Mesendoderm (in vitro differentiated cells): ENCODE measurements around the gene RNASE8.

ENCODE experiments used
- DNase-seq: peaks from one replicate; pipeline ENCODE4 v3.0.0; 2013
- H2AK5ac ChIP-seq: 2 replicates; pipeline ENCODE4 v1.6.1; 2013; ENCODE audit warnings: low read length, inconsistent platforms
- H2BK120ac ChIP-seq: 2 replicates; pipeline ENCODE4 v1.6.1; 2013; ENCODE audit warnings: low read depth, mild to moderate bottlenecking, low read length, moderate library complexity, mixed read lengths
- H2BK15ac ChIP-seq: replicated peaks from 2 replicates; pipeline ENCODE4 v1.6.1; 2013; ENCODE audit warnings: low read depth, mild to moderate bottlenecking, moderate library complexity
- H2BK5ac ChIP-seq: 2 replicates; pipeline ENCODE4 v1.6.1; 2013; ENCODE audit warnings: low read length, inconsistent platforms
- H3K18ac ChIP-seq: 2 replicates; pipeline ENCODE4 v1.6.1; 2013; ENCODE audit warnings: mild to moderate bottlenecking, low read length, mixed read lengths
- H3K23ac ChIP-seq: one replicate; pipeline ENCODE4 v1.6.1; 2013; ENCODE audit warnings: low read length
- H3K27ac ChIP-seq: 2 replicates; pipeline ENCODE4 v1.5.1; 2013; ENCODE audit warnings: low read depth, mild to moderate bottlenecking, inconsistent platforms, low read length, moderate library complexity
- H3K27me3 ChIP-seq: 2 replicates; pipeline ENCODE4 v1.6.1; 2013; ENCODE audit warnings: low read length, control low read depth, mild to moderate bottlenecking, inconsistent platforms; ENCODE audit not compliant: insufficient read depth, poor library complexity
- H3K36me3 ChIP-seq: 2 replicates; pipeline ENCODE4 v1.6.1; 2013; ENCODE audit warnings: low read length, inconsistent platforms; ENCODE audit not compliant: control insufficient read depth, insufficient read depth
- H3K4ac ChIP-seq: one replicate; pipeline ENCODE4 v1.6.1; 2013; ENCODE audit warnings: low read depth, mild to moderate bottlenecking, low read length, moderate library complexity
- H3K4me1 ChIP-seq: 2 replicates; pipeline ENCODE4 v1.6.1; 2013; ENCODE audit warnings: low read depth, low read length, inconsistent platforms; ENCODE audit not compliant: control insufficient read depth
- H3K4me2 ChIP-seq: 2 replicates; pipeline ENCODE4 v1.6.1; 2013; ENCODE audit warnings: low read length
- H3K4me3 ChIP-seq: 2 replicates; pipeline ENCODE4 v1.5.1; 2013; ENCODE audit warnings: mild to moderate bottlenecking, low read length
- H3K56ac ChIP-seq: one replicate; pipeline ENCODE4 v1.6.1; 2013; ENCODE audit warnings: low read length
- H3K79me1 ChIP-seq: 2 replicates; pipeline ENCODE4 v1.6.1; 2013; ENCODE audit warnings: low read length, inconsistent platforms
- H3K79me2 ChIP-seq: 2 replicates; pipeline ENCODE4 v1.6.1; 2013; ENCODE audit warnings: mild to moderate bottlenecking, low read length; ENCODE audit not compliant: control insufficient read depth, insufficient read depth
- H3K9ac ChIP-seq: 2 replicates; pipeline ENCODE4 v1.6.1; 2013; ENCODE audit warnings: low read length, inconsistent platforms
- H4K5ac ChIP-seq: one replicate; pipeline ENCODE4 v1.6.1; 2013; ENCODE audit warnings: low read length
- H4K8ac ChIP-seq: one replicate; pipeline ENCODE4 v1.6.1; 2013; ENCODE audit warnings: low read depth, mild to moderate bottlenecking, control low read depth, low read length, moderate library complexity
- WGBS: extraction: QIAGEN DNeasy Blood & Tissue Kit; methylation state at CpG from one replicate; pipeline ENCODE4 v1.1.7; 2013; ENCODE audit warnings: low lambda C conversion rate, missing lambda C conversion rate; ENCODE audit not compliant: insufficient coverage; ENCODE audit errors: extremely low coverage; 5-methylcytosine and 5-hydroxymethylcytosine counted together

RNASE8 gene

GRCh38 chr14:21016413-21017190, 41.0 kb upstream of the RNASE8 start:
- H2BK5ac ChIP-seq: no peak overlapping the region
- H3K4ac ChIP-seq: no peak overlapping the region
- H3K9ac ChIP-seq: no peak overlapping the region
- H2AK5ac ChIP-seq: no peak overlapping the region
- H4K8ac ChIP-seq: no peak overlapping the region
- no peak overlapping the region for H3K18ac ChIP-seq
- H3K27ac ChIP-seq: no peak overlapping the region
- no peaks in the 10 kb centered on the region for H3K27me3 ChIP-seq
- WGBS: no CpG with 5 or more reads among the region's 9 CpGs
- no peak overlapping the region for H3K23ac ChIP-seq
- no peaks in the 10 kb centered on the region for H3K79me2 ChIP-seq
- H3K56ac ChIP-seq: no peak overlapping the region
- no peak overlapping the region for H2BK15ac ChIP-seq
- H4K5ac ChIP-seq: no peak overlapping the region
- peaks cover 2% of the 10 kb centered on the region for H3K4me1 ChIP-seq
- H3K79me1 ChIP-seq: no peaks in the 10 kb centered on the region
- DNase-seq: no peak
- H3K36me3 ChIP-seq: no peaks in the 10 kb centered on the region
- no peak overlapping the region for H3K4me3 ChIP-seq
- H2BK120ac ChIP-seq: no peak overlapping the region
- no peak overlapping the region for H3K4me2 ChIP-seq

GRCh38 chr14:21017528-21018245, 39.9 kb upstream of the RNASE8 start:
- Histone ChIP-seq H2BK120ac (no peak overlapping the region), H2AK5ac (no peak overlapping the region), H2BK15ac (no peak overlapping the region), H3K79me1 (no peaks in the 10 kb centered on the region), H3K4me2 (no peak overlapping the region), H3K36me3 (no peaks in the 10 kb centered on the region), H3K4me3 (no peak overlapping the region), H3K27me3 (no peaks in the 10 kb centered on the region), H3K4ac (no peak overlapping the region), H2BK5ac (no peak overlapping the region), H3K18ac (no peak overlapping the region), H3K79me2 (no peaks in the 10 kb centered on the region), H3K23ac (no peak overlapping the region), H3K4me1 (peaks cover 2% of the 10 kb centered on the region), H4K8ac (no peak overlapping the region), H3K56ac (no peak overlapping the region), H3K27ac (no peak overlapping the region), H4K5ac (no peak overlapping the region), H3K9ac (no peak overlapping the region)
- DNase-seq: no peak
- no CpG with 5 or more reads among the region's 28 CpGs for WGBS

DNA sequence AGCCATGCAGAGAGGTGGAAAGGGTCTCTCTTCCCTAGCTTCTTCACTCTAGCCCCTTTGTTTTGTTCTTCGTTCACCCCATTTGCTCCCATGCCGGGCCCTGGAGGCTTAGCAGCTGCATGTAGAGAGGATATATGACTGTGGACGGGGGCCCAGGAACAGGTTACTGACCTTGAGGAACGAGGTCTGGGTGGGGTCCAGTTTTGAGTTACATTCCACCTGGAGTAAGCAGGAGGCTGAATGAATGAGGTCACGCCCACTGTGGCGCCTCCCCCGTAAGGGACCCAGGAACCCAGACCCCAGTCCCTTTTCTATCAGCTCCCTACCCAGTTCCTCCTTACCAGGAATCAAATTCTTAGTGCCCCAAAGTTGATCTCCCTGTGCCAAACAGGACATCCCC, 39.3 kb upstream of the RNASE8 start:
- Histone ChIP-seq H3K56ac (no peak overlapping the region), H3K27me3 (no peaks in the 10 kb centered on the region), H2BK120ac (no peak overlapping the region), H3K9ac (no peak overlapping the region), H3K79me2 (no peaks in the 10 kb centered on the region), H3K36me3 (no peaks in the 10 kb centered on the region), H3K4me3 (no peak overlapping the region), H4K5ac (no peak overlapping the region), H3K23ac (no peak overlapping the region), H3K4me2 (no peak overlapping the region), H3K79me1 (no peaks in the 10 kb centered on the region), H4K8ac (no peak overlapping the region), H3K4ac (no peak overlapping the region), H2BK5ac (no peak overlapping the region), H3K27ac (no peak overlapping the region), H2AK5ac (no peak overlapping the region), H2BK15ac (no peak overlapping the region), H3K4me1 (peaks cover 2% of the 10 kb centered on the region), H3K18ac (no peak overlapping the region)
- WGBS: no CpG with 5 or more reads among the region's 7 CpGs
- DNase-seq: no peak

DNA sequence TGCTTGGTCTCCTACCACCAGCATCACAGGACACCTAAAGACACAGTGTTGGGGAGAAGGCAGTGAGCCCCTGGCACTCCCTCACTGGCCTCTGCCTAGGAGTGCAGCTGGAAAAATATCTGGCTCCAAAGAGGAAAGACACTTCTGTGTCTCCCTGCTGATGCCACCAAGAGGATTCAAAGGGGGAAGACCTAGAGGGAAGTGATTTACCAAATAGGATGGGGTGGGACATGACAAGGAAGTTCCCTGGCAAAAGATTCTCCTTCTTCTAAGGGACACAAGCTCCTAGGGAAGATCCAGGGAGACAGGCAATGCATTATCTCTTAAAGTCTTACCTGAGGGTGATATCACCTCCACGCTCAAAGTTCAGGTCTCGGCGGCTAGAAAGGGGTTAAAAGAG, 38.8 kb upstream of the RNASE8 start:
- H3K27me3 ChIP-seq: no peaks in the 10 kb centered on the region
- no peak for DNase-seq
- no peak overlapping the region for H3K4me3 ChIP-seq
- no peak overlapping the region for H3K56ac ChIP-seq
- no peak overlapping the region for H2BK5ac ChIP-seq
- no peak overlapping the region for H2BK15ac ChIP-seq
- no peak overlapping the region for H3K27ac ChIP-seq
- H4K8ac ChIP-seq: no peak overlapping the region
- peaks cover 2% of the 10 kb centered on the region for H3K4me1 ChIP-seq
- H3K4me2 ChIP-seq: no peak overlapping the region
- H3K23ac ChIP-seq: no peak overlapping the region
- H3K4ac ChIP-seq: no peak overlapping the region
- no CpG with 5 or more reads among the region's 3 CpGs for WGBS
- H3K79me2 ChIP-seq: no peaks in the 10 kb centered on the region
- H2AK5ac ChIP-seq: no peak overlapping the region
- H2BK120ac ChIP-seq: no peak overlapping the region
- H3K79me1 ChIP-seq: no peaks in the 10 kb centered on the region
- H3K18ac ChIP-seq: no peak overlapping the region
- no peaks in the 10 kb centered on the region for H3K36me3 ChIP-seq
- no peak overlapping the region for H3K9ac ChIP-seq
- no peak overlapping the region for H4K5ac ChIP-seq

DNA sequence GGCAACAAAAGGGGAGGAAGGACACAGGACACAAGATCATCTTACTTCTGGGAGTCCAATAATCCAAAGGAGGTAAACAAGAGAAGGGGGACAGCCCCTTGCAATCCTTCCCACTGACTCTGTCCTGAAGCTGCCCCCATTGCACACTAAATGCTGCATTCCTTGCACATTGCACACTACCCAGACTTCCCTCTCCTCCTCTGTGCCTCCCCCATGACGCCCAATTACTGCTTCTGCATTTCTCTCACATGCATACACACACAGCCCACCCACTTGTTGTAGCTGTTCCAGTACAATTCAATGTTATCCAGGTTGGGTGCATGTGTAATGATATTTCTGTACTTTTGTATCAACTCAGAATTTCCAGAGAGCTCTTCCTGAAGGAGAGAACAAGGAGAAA, 38.3 kb upstream of the RNASE8 start:
- Histone ChIP-seq H3K4me1 (peaks cover 2% of the 10 kb centered on the region), H3K4me2 (no peak overlapping the region), H3K27ac (no peak overlapping the region), H2BK120ac (no peak overlapping the region), H4K5ac (no peak overlapping the region), H3K79me1 (no peaks in the 10 kb centered on the region), H3K9ac (no peak overlapping the region), H3K4ac (no peak overlapping the region), H3K56ac (no peak overlapping the region), H3K36me3 (no peaks in the 10 kb centered on the region), H3K79me2 (no peaks in the 10 kb centered on the region), H4K8ac (no peak overlapping the region), H2AK5ac (no peak overlapping the region), H3K4me3 (no peak overlapping the region), H2BK5ac (no peak overlapping the region), H3K18ac (no peak overlapping the region), H3K23ac (no peak overlapping the region), H2BK15ac (no peak overlapping the region), H3K27me3 (no peaks in the 10 kb centered on the region)
- no CpG with 5 or more reads among the region's 1 CpG for WGBS
- no peak for DNase-seq
